Fibroblast of mammary gland (primary cell): ENCODE results near the gene SIGLEC1.

ENCODE experiments used
- DNase-seq: peaks from one replicate; pipeline ENCODE4 v3.0.0-alpha.2; 2010; ENCODE audit warnings: low read depth
- H3K4me3 ChIP-seq: 2 replicates; pipeline ENCODE4 v1.5.1; 2011; ENCODE audit warnings: low read depth, mild to moderate bottlenecking, low read length, moderate library complexity; ENCODE audit not compliant: control insufficient read depth
- CTCF ChIP-seq: conservative IDR thresholded peaks from 2 replicates; pipeline ENCODE4 v1.5.1; 2011; ENCODE audit warnings: low read depth, low read length, inconsistent platforms; ENCODE audit not compliant: control insufficient read depth, insufficient read depth

Gene SIGLEC1

GRCh38 chr20:3696745-3697587 lies 15.4 kb downstream of the SIGLEC1 start:
- no peak for TF ChIP-seq CTCF
- no peak overlapping the region for H3K4me3 ChIP-seq
- DNase-seq, result no peak

GRCh38 chr20:3696200-3696599 lies 16.2 kb downstream of the SIGLEC1 start:
- DNase-seq, result peak; percentile 41
- no peak overlapping the region for H3K4me3 ChIP-seq
- peak; percentile 61 for TF ChIP-seq CTCF

DNA sequence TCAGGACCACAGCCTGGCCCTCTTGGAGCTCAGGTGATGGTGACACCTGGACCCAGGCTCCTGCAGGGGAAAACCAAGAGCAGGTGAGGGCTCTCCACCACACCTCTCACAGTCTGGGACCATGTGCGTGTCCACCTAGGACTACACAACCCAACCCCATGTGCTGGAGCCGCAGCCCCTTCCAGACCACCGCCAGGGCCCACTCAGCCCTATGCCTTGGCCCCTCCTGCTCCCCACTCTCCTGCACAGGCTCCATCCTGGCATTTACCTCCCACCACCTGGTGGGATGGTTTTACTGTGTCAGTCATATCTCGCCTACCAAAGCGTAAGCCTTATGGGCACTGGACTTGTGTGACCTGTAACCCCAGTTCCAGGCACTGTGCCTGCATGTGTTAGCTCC lies 17.5 kb downstream of the SIGLEC1 start:
- no peak for TF ChIP-seq CTCF
- DNase-seq, result no peak
- H3K4me3 ChIP-seq, result no peak overlapping the region

GRCh38 chr20:3693376-3693775 lies 19.0 kb downstream of the SIGLEC1 start:
- no peak for DNase-seq
- TF ChIP-seq CTCF, result no peak
- H3K4me3 ChIP-seq, result no peak overlapping the region

DNA sequence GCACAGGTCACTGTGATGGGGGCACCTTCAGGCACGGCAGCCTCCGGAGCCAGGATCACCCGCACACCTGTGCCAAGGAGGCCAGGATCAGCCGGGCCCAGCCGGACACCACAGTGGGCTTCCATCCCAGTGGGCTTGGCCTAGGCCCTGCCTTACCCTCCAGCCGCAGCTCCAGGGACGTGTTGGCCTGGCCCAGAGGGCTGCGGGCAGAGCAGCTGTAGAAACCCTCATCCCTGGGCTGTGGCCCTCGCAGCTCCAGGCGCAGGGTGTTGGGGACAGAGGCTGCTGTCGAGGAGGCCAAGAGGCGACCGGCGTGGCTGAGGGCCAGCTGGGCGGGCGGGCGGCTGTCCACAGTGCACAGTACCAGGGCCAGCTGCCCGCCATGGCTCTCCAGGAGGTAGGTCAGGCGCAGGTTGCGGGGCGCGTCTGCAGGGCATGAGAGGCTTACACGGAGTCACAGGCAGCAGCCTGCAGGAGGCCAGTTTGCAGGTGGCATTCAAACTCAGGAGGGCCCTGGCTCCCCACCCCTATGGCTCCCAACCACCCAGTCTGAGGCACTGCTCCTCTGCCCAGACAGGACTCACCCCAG lies 19.6 kb downstream of the SIGLEC1 start:
- DNase-seq, result no peak
- no peak for TF ChIP-seq CTCF
- no peak overlapping the region for H3K4me3 ChIP-seq

GRCh38 chr20:3691897-3692296 lies 20.5 kb downstream of the SIGLEC1 start:
- no peak for TF ChIP-seq CTCF
- H3K4me3 ChIP-seq, result no peak overlapping the region
- no peak for DNase-seq

DNA sequence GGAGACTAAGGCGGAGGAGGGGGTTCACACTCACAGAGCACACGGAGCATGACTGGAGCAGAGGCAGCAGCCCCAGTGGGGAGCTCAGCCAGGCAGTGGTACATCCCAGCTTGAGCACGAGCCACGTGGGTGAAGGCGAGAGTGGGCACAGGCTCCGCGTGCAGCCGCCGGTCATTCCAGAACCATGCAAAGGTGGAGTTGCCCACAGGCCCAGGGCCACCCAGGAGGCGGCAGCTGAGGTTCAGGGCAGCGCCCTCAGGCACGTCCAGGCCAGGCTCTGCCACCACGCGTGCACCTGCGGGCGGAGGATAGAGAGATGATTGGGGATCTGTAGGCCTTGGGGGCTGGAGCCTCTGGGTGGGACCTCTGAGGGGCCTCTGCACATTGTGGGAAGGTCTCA lies 21.1 kb downstream of the SIGLEC1 start:
- no peak for TF ChIP-seq CTCF
- H3K4me3 ChIP-seq, result no peak overlapping the region
- no peak for DNase-seq
